NCI-H524 (cell line): ENCODE data around the gene ELOVL6.
A peak's percentile ranks its signal among the peaks of the same experiment; 100 is the strongest.
"Not testable (repeated sequence)": the region's sequence is repeated elsewhere in the genome, so short reads cannot be mapped to it uniquely, and the experiment has no call there.

Experiments used
- DNase-seq, 2 experiments: peaks; one replicate each; lab custom pipeline; 2025; lab: John Stamatoyannopoulos, UW

The ELOVL6 gene

GRCh38 chr4:110196871-110197528 lies 1.4 kb downstream of the ELOVL6 start:
- DNase-seq: peak in 1 of 2 experiments; percentile 26

GRCh38 chr4:110196206-110196870 lies 2.1 kb downstream of the ELOVL6 start:
- peak in 1 of 2 experiments; percentile 26 for DNase-seq

GRCh38 chr4:110195561-110196205 lies 2.7 kb downstream of the ELOVL6 start:
- DNase-seq: no peak

GRCh38 chr4:110193822-110194761 lies 4.3 kb downstream of the ELOVL6 start:
- peak; percentile 51 to 84 for DNase-seq

GRCh38 chr4:110193287-110193686 lies 5.1 kb downstream of the ELOVL6 start:
- DNase-seq: not testable (repeated sequence)

- DNase-seq: no peak
Measured at GRCh38 chr4:110190249-110190648, 8.2 kb downstream of the ELOVL6 start.

- no peak for DNase-seq
Measured at GRCh38 chr4:110188113-110188512, 10.3 kb downstream of the ELOVL6 start.

GRCh38 chr4:110184791-110185155 lies 13.6 kb downstream of the ELOVL6 start:
- DNase-seq: no peak

GRCh38 chr4:110184140-110184790 lies 14.2 kb downstream of the ELOVL6 start:
- DNase-seq: no peak

- DNase-seq: peak in 1 of 2 experiments; percentile 5
Measured at GRCh38 chr4:110183643-110184042, 14.8 kb downstream of the ELOVL6 start.

- DNase-seq: no peak
Measured at GRCh38 chr4:110183058-110183457, 15.4 kb downstream of the ELOVL6 start.

GRCh38 chr4:110181890-110182289 lies 16.5 kb downstream of the ELOVL6 start:
- DNase-seq: no peak

GRCh38 chr4:110175634-110176033 lies 22.8 kb downstream of the ELOVL6 start:
- no peak for DNase-seq

- no peak for DNase-seq
Measured at GRCh38 chr4:110172972-110173371, 25.4 kb downstream of the ELOVL6 start.

GRCh38 chr4:110171971-110172370 lies 26.4 kb downstream of the ELOVL6 start:
- DNase-seq: no peak

GRCh38 chr4:110170861-110171260 lies 27.6 kb downstream of the ELOVL6 start:
- DNase-seq: no peak

GRCh38 chr4:110165382-110166286 lies 32.8 kb downstream of the ELOVL6 start:
- no peak for DNase-seq

- no peak for DNase-seq
Measured at GRCh38 chr4:110164856-110165255, 33.6 kb downstream of the ELOVL6 start.

GRCh38 chr4:110164251-110164650 lies 34.2 kb downstream of the ELOVL6 start:
- DNase-seq: no peak

- no peak for DNase-seq
Measured at GRCh38 chr4:110163327-110164069, 34.9 kb downstream of the ELOVL6 start.
